Panc1 (cell line): Measurements from ENCODE around the gene STX19. TPM values are rescaled to one million over a fixed set of nuclear protein-coding genes. Genes with fewer than 3 reads are reported as not detected.
"Not testable (repeated sequence)": the region's sequence is repeated elsewhere in the genome, so short reads cannot be mapped to it uniquely, and the experiment has no call there.

ENCODE experiments used
- ATAC-seq: fragments of 200-7000 bp; cut with Tn5 transposase; 2 replicates; pipeline ENCODE4 v1.9.1; 2020; ENCODE audit warnings: mild to moderate bottlenecking, moderate library complexity
- BruUV-seq: library from RNA; stranded (reverse); fragments of 400-500 nt; replicated peaks from 2 replicates; lab custom pipeline; 2021; lab: Mats Ljungman, UMichigan
- CTCF ChIA-PET: fragments of 300-600 bp; sonication (Branson Sonifier 250); formaldehyde crosslinking; loops from one replicate; lab custom pipeline; 2022; ENCODE audit warnings: antibody characterized with exemption; lab: Charles Lee
- POLR2A ChIA-PET: fragments of 300-600 bp; sonication (Branson Sonifier 250); formaldehyde crosslinking; loops from one replicate; lab custom pipeline; 2022; ENCODE audit warnings: antibody characterized with exemption; lab: Charles Lee
- DNase-seq: peaks from one replicate; pipeline ENCODE4 v3.0.0-alpha.2; 2010; ENCODE audit warnings: low read depth, low spot score
- H3K27ac ChIP-seq: 2 replicates; pipeline ENCODE4 v1.5.1; 2011; ENCODE audit warnings: mild to moderate bottlenecking, low read length, inconsistent platforms
- H3K27me3 ChIP-seq: fragments of 200-500 bp; sonication (Bioruptor generic); 2 replicates; pipeline ENCODE4 v1.6.0; 2014; ENCODE audit warnings: low read length, inconsistent platforms; ENCODE audit not compliant: control insufficient read depth, insufficient read depth
- H3K36me3 ChIP-seq: fragments of 200-500 bp; sonication (Bioruptor generic); 2 replicates; pipeline ENCODE4 v1.5.1; 2014; ENCODE audit warnings: inconsistent platforms, mild to moderate bottlenecking, low read length, moderate library complexity; ENCODE audit not compliant: control insufficient read depth, insufficient read depth
- H3K4me1 ChIP-seq: 2 replicates; pipeline ENCODE4 v1.5.1; 2011; ENCODE audit warnings: inconsistent platforms, mild to moderate bottlenecking, low read length, moderate library complexity; ENCODE audit not compliant: control insufficient read depth, insufficient read depth
- H3K4me3 ChIP-seq, 2 experiments: 2 replicates each; pipeline ENCODE4 v1.5.1; 2011 to 2012; ENCODE audit warnings: low read depth in 2 of 2, low read length in 2 of 2, mild to moderate bottlenecking in 2 of 2, inconsistent platforms in 1 of 2, moderate library complexity in 1 of 2
- H3K9me3 ChIP-seq: fragments of 200-500 bp; sonication (Bioruptor generic); 2 replicates; pipeline ENCODE4 v1.5.1; 2014; ENCODE audit warnings: low read depth, mild to moderate bottlenecking, inconsistent platforms, low read length, moderate library complexity; ENCODE audit not compliant: control insufficient read depth, insufficient read depth
- CTCF ChIP-seq: fragments of 450-650 bp; IDR thresholded peaks from 2 replicates; pipeline ENCODE4 v1.5.1; 2017; ENCODE audit warnings: mild to moderate bottlenecking
- POLR2AphosphoS5 ChIP-seq: IDR thresholded peaks from 2 replicates; pipeline ENCODE4 v1.6.1; 2012; ENCODE audit warnings: mild to moderate bottlenecking, low read depth, low read length, moderate library complexity
- REST ChIP-seq, 2 experiments: IDR thresholded peaks; 2 replicates each; pipeline ENCODE4 v1.6.1; 2011 to 2012; ENCODE audit warnings: low read depth in 2 of 2, control low read depth in 1 of 2, low read length in 1 of 2, mild to moderate bottlenecking in 1 of 2, moderate library complexity in 1 of 2; ENCODE audit not compliant: insufficient read depth in 1 of 2
- SIN3A ChIP-seq: IDR thresholded peaks from 2 replicates; pipeline ENCODE4 v1.6.1; 2012; ENCODE audit warnings: low read depth, mild to moderate bottlenecking, low read length, moderate library complexity, borderline replicate concordance; ENCODE audit not compliant: insufficient read depth
- TCF7L2 ChIP-seq: IDR thresholded peaks from 2 replicates; pipeline ENCODE4 v1.6.1; 2011; ENCODE audit warnings: mild to moderate bottlenecking, low read depth, low read length, inconsistent platforms
- in situ Hi-C: cut with HindIII; loops from 2 replicates; pipeline ENCODE4 v1.10.0; 2016; ENCODE audit warnings: low sequenced_read_pairs, low pct_unique_long_range_greater_than_20kb
- intact Hi-C: fragments of 100-400 bp; cut with micrococcal nuclease; formaldehyde crosslinking; loops from one replicate; pipeline ENCODE4 v1.10.0; 2022; ENCODE audit not compliant: unreplicated experiment
- total RNA-seq: library from RNA; stranded (reverse); gene quantifications from one replicate; pipeline ENCODE4 v1.2.1, GENCODE V29; 2021; ENCODE audit not compliant: unreplicated experiment

Gene STX19
- total RNA-seq, 1 experiment from 2014 or later = not detected

- Histone ChIP-seq H3K4me1 (0 out of 2 replicates have a peak, but pooled peaks cover 4% of the 10 kb centered on the region), H3K4me3 (no peak overlapping the region), H3K27ac (no peak overlapping the region), H3K36me3 (no peaks in the 10 kb centered on the region), H3K9me3 (no peaks in the 10 kb centered on the region), H3K27me3 (no peaks in the 10 kb centered on the region)
- in situ Hi-C loops = no loop called here
- POLR2A ChIA-PET = no interaction called here
- no peak for ATAC-seq
- no TSS peak for BruUV-seq
- TF ChIP-seq TCF7L2 (no peak), POLR2AphosphoS5 (no peak), REST (IDR thresholded peaks at IDR 0.05; ENCODE audit: insufficient read depth in 1 of 2, low read depth in 2 of 2, low read length in 1 of 2) (no peak), CTCF (no peak), SIN3A (no peak)
- intact Hi-C loops = no loop called here
- CTCF ChIA-PET = no interaction called here
- DNase-seq = no peak
Measured at GRCh38 chr3:93969997-93970396, 58.4 kb downstream of the STX19 start.

- H3K36me3 ChIP-seq = no peaks in the 10 kb centered on the region
- H3K4me1 ChIP-seq = 0 out of 2 replicates have a peak, but pooled peaks cover 4% of the 10 kb centered on the region
- no peaks in the 10 kb centered on the region for H3K27me3 ChIP-seq
- CTCF ChIA-PET = no interaction called here
- POLR2A ChIA-PET = no interaction called here
- intact Hi-C loops = no loop called here
- in situ Hi-C loops = no loop called here
- H3K9me3 ChIP-seq = no peaks in the 10 kb centered on the region
- no peak overlapping the region for H3K4me3 ChIP-seq
- no peak for ATAC-seq
- peak; percentile 85 for DNase-seq
- BruUV-seq = no TSS peak
- TF ChIP-seq SIN3A (no peak), CTCF (no peak), REST (IDR thresholded peaks at IDR 0.05; ENCODE audit: insufficient read depth in 1 of 2, low read depth in 2 of 2, low read length in 1 of 2) (no peak), TCF7L2 (no peak), POLR2AphosphoS5 (no peak)
- no peak overlapping the region for H3K27ac ChIP-seq
Measured at GRCh38 chr3:93969443-93969842, 59.0 kb downstream of the STX19 start.

- POLR2A ChIA-PET, H3K27ac ChIP-seq, H3K4me3 ChIP-seq, in situ Hi-C loops, BruUV-seq, H3K27me3 ChIP-seq, DNase-seq, ATAC-seq, H3K4me1 ChIP-seq, H3K9me3 ChIP-seq, H3K36me3 ChIP-seq, intact Hi-C loops, CTCF ChIA-PET: not testable (repeated sequence)
Measured at GRCh38 chr3:93965106-93965505, 63.3 kb downstream of the STX19 start.
